Adipose tissue (tissue), 3 donors: Measurements from ENCODE around the gene ADCK2. TPM values are rescaled to one million over a fixed set of nuclear protein-coding genes. Genes with fewer than 3 reads are reported as not detected.
"Not testable (repeated sequence)": the region's sequence is repeated elsewhere in the genome, so short reads cannot be mapped to it uniquely, and the experiment has no call there.

ENCODE experiments used
- H3K27ac ChIP-seq: one replicate; pipeline ENCODE4 v1.5.1; 2013; ENCODE audit warnings: low read depth, low read length
- WGBS, 3 donors: extraction: QIAGEN DNeasy Blood & Tissue Kit; methylation state at CpG; one replicate each; pipeline ENCODE4 v1.1.7; 2013; 5-methylcytosine and 5-hydroxymethylcytosine counted together
- polyA plus RNA-seq, 3 donors: library from polyadenylated mRNA; stranded (reverse); fragments of 200-250 nt; gene quantifications; one replicate each; pipeline ENCODE4 v1.2.3, GENCODE V29; 2013
- donor health status: healthy with polysubstance abuse.
- donor health status: Bipolar disorder and iron deficiency.
- donor health status: healthy.

ADCK2 gene
- polyA plus RNA-seq, 3 donors = 13.3 to 15.5 (median 13.5) TPM

DNA sequence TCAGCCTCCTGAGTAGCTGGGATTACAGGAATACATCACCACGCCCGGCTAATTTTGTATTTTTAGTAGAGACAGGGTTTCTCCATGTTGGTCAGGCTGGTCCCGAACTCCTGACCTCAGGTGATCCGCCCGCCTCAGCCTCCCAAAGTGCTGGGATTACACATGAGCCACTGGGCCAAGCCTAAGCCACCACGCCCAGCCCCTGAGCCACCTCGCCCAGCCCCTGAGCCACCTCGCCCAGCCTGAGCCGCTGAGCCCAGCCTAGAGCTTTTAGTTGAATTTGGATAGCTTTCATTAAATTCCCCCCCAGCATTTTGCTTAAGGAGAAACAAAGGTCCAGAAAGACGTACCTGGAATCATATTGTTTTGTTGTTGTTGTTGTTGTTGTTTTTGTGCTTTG, 2.9 kb upstream of the ADCK2 start:
- 90 to 91% (median 90%) methylated on average over 10 of the region's 10 CpGs for WGBS, 3 donors
- H3K27ac ChIP-seq = not testable (repeated sequence)

DNA sequence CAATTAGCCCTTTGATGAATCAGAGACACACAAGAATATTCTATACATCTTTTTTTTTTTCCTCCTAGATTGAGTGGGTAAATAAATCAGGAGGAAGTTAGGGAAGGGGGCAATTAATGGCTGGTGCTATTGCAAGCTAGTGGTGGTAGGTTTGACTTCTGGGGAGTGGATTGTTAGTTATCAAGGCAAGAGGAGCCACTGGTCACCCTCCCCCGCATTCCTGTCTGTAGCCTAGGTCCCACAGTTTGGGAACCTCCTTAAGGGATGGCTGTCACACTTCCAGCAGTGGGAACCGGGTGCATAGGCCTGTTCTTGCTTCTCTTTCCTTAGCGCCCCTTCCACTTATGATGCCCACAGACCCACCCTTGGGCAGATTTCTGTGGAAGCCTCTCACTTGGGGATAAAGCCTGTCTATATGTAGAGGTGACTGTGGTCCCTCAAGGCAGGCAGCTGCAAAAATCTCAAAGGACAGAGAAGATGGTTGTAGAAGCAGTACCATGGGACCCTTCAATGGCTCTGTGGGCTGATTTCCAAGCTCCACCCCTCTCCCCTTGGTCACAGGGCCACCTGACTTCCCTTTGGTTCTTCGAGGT, 2.3 kb upstream of the ADCK2 start:
- no peak overlapping the region for H3K27ac ChIP-seq
- WGBS, 3 donors = 53 to 73% (median 66%) methylated on average over 4 of the region's 4 CpGs

DNA sequence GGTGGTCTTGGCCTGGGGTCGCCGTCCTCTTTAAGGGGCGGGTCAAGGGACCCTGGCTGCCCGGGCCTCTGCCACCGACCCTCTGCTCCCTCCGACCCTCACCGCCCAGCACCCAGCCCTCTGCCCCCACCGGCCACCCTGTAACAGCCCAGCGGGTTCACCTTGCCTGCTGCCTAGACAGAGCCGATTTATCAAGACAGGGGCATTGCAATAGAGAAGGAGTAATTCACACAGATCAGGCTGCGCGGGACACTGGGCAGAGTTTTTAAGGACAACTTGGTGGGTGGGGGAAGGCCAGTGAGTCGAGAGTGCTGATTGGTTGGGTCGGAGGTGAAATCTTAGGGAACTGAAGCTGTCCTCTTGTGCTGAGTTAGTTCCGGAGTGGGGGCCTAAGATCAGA, 779 bp upstream of the ADCK2 start:
- no peak overlapping the region for H3K27ac ChIP-seq
- WGBS, 3 donors = 76 to 81% (median 79%) methylated on average over 15 of the region's 15 CpGs

DNA sequence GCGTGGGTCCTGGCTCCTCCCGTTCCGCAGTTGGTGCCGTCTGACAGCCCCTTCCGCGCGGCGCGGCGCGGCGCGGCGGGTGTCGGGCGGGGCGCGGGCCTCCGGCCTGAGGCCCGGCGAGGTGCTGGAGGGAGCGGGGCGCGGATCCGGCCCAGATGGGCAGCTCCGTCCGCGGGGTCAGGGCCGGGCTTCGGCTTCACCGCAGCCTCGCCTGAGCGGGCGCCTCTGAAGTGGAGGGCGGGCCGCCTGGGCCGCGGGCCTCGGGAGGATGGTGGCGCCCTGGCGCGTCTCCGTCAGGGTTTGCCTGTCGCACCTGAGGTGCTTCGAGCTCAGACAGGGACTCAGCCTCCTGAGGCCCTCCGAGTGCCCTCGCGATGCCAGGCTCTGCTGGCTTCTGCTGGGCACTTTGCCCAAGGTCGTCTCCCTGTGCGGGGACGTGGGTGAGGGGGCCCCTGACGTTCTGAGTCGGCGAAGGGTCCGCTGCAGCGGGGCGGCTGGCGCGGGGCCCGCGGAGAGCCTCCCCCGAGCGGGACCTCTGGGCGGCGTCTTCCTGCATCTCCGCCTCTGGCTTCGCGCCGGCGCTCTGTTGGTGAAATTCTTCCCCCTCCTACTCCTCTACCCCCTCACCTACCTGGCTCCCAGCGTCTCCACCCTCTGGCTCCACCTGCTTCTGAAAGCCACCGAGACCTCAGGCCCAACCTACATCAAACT, 473 bp downstream of the ADCK2 start:
- H3K27ac ChIP-seq = no peak overlapping the region
- 0 to 1% (median 1%) methylated on average over 56 to 72 of the region's 72 CpGs for WGBS, 3 donors

DNA sequence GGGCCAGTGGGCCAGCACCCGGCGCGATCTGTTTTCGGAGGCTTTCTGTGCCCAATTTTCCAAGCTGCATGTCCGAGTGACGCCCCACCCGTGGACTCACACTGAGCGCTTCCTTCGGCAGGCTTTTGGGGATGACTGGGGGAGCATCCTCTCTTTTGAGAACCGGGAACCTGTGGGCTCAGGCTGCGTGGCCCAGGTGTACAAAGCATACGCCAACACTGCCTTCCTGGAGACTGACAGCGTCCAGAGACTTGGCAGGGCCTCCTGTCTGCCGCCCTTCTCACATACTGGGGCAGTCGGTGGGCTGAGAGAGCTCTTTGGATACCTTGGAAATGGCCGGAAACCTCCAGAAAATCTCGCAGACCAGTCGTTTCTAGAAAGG, 1.0 kb downstream of the ADCK2 start:
- WGBS, 3 donors = 21 to 30% (median 28%) methylated on average over 18 of the region's 18 CpGs
- no peak overlapping the region for H3K27ac ChIP-seq

DNA sequence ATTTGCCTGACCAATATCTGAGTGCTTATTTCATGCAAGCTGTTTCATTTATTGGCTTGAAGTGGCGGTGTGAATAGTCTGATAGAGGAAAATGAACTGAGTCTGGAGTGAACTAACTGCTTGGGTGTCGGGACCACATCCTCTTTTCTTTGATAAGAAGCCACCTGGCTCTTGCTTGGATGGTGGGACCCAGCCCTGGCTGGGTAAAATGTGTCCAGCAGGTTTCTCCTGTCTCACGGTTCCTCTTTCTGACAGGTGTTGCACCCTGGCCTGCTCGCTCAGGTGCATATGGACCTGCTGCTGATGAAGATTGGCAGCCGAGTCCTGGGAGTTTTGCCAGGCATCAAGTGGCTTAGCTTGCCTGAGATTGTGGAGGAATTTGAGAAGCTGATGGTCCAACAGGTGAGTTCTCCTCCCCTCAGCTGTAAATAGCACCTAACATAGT, 1.6 kb downstream of the ADCK2 start:
- H3K27ac ChIP-seq = no peak overlapping the region

DNA sequence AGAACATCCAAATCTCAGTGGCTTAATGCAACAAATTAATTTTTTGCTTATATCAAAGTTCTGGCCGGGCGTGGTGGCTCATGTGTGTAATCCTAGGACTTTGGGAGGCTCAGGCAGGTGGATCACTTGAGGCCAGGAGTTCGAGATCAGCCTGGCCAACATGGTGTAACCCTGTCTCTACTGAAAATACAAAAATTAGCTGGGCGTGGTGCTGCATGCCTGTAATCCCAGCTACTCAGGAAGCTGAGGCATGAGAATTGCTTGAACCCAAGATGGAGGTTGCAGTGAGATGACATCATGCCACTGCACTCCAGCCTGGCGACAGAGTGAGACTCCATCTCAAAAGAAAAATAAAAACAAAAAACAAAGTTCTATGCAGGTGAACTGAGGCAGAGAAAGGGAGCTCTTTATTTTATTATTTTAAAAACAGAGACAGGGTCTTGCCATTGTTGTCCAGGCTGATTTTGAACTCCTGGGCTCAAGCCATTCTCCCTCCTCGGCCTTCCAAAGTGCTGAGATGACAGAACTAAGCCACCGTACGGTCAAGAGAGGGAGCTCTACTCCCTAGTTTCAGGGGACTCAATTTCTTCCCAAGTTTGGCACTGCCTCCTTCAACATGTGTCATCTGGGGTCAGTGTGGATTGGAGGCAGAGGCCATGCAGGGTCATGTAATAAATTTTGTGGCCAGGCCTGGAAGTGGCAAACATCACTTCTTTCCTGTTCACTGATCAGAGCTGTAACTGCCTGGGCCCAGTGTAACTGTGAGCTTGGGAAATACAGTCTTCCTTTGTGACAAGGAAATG, 2.4 kb downstream of the ADCK2 start:
- H3K27ac ChIP-seq = no peak overlapping the region
- WGBS, 3 donors = 56 to 72% (median 58%) methylated on average over 8 of the region's 8 CpGs

More for the DNA sequence above, 1.6 kb downstream of the ADCK2 start:
- 42 to 78% (median 76%) methylated on average over 5 of the region's 5 CpGs for WGBS, 3 donors

DNA sequence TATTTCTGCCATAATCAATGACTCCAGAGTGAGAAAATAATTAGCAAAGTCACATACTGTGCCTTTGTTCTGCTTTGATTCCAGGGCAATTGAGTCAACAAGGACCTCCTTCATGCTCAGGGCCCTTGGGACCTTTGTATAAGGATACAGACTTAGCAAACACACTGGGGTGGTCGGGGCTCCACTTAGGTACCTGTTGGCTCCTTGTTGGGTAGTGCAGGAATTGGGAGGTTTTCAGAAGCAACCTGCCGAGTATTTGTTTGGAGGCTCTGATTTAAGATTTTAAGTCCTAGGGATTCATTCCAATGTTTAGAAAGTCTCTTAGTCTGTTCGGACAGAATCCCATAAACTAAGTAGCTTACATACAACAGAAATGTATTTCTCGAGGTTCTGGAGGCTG, 3.0 kb downstream of the ADCK2 start:
- H3K27ac ChIP-seq = no peak overlapping the region

DNA sequence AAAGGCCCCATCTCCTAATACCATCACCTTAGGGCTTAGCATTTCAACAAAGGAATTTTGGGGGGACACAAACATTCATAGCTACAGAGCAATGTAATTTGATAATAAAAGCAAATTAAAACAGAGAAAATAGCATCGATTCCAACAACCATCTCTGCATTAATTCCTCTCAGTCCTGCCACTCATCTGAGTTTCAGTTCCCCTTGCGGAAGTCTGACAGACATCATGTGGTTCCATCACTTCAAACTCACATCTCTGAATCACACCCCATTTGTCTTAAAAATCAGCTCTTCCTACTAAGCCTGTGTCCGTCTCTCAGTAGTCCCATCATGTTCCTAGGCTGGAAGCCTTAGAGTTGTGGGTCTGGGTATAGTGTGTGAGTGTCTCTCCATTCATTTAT, 3.6 kb downstream of the ADCK2 start:
- H3K27ac ChIP-seq = no peak overlapping the region
- 74 to 94% (median 77%) methylated on average over 3 of the region's 3 CpGs for WGBS, 3 donors

More for the DNA sequence above, 3.0 kb downstream of the ADCK2 start:
- WGBS, 3 donors = 85 to 93% (median 88%) methylated on average over 4 of the region's 4 CpGs

DNA sequence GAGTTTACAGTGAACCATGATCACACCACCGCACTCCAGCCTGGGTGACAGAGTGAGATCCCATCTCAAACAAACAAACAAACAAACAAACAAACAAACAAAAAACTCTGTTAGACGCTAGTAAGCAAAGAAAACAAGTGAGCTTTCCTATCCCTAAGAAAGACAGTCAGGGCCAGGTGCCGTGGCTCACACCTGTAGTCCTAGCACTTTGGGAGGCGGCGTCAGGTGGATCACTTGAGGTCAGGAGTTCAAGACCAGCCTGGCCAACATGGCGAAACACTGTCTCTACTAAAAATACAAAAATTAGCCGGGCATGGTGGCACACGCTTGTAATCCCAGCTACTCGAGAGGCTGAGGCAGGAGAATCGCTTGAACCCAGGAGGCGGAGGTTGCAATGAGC, 4.2 kb downstream of the ADCK2 start:
- not testable (repeated sequence) for H3K27ac ChIP-seq
- 93 to 97% (median 95%) methylated on average over 11 of the region's 11 CpGs for WGBS, 3 donors

DNA sequence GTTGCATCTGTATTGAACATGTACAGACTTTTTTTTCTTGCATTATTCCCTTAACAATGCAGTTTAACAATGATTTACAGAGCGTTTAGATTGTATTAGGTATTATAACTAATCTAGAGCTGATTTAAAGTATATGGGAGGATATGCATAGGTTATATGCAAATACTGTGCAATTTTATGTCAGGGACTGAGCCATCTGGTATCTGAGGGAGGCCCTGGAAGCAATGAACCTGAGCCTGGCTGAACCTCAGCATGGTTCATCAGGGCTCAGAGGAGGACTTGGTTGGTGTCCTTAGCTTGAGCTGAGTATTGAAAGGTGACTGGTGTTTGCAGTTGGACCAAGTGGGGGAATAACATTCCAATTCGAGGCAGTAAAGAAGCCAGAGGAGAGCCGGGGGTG, 4.8 kb downstream of the ADCK2 start:
- no peak overlapping the region for H3K27ac ChIP-seq
- WGBS, 3 donors = 89 to 95% (median 92%) methylated on average over 3 of the region's 3 CpGs

DNA sequence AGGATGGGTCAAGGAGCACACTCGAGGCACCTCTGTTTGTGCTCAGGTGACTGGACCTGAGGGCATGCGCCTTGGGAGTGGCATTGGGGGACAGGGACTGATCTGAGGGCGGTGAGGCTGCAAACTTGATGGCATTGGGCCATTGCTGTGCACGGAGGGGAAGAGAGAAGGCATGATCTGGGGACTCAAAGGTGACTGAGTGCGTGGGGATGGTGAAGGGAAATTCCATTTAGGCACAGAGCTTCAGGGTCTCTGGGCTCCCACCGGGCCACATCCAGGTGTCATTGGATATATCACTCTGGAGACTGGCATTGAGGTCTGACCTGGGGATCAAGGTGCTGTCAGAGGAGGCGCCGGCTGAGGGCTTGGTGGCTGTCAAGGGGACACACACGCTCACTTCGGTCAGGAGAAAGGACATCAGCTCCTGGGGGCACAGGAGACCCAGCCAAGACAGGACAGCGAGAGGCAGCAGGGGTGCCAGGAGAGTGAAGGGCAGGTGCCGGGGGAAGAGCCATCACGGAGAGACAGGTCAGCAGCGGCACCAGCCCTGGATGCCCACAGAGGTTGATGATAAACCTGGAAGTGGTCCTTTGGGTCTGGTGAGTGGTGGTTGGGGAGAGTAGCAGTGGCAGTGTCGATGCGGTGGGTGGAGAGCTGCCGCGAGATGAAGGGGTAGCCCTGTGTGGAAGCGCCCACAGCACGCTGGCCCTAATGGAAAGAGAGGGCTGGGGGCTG, 5.5 kb downstream of the ADCK2 start:
- 96% methylated on average over 20 of the region's 20 CpGs for WGBS, 3 donors
- no peak overlapping the region for H3K27ac ChIP-seq

DNA sequence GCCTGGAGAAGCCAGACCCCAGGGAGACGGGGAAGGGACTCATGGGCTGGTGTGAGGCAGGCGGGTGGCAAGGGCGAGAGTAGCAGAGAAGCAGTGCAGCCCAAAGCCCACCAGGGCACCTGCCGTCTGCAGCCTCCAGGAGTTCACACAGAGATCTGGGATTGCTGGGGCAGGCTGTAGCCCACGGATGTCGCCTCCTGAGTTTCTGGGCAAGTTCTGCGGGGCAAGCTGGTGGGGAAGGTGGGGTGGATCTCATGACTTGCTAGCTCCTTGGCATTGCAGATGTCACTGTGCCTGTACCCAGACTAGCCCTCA, 6.0 kb downstream of the ADCK2 start:
- 95 to 96% (median 96%) methylated on average over 7 of the region's 7 CpGs for WGBS, 3 donors
- no peak overlapping the region for H3K27ac ChIP-seq

DNA sequence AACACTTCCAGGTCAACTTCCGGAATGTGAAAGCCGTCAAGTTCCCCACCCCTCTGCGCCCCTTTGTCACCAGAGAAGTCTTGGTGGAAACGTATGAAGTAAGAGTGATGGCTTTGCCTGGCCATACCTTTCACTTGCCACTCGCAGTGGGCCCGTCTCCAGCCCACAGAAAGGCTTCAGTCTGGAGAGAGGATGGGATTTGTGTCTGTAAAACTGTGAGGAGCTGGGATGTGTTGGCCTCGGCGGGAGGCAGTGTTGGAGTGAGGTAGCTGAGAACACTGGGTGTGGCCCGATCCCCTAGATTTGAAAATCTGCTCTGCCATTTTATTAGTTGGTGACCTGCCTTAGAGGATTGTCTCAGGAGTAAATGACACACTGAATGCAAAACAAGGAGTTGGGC, 6.4 kb downstream of the ADCK2 start:
- 93 to 96% (median 95%) methylated on average over 9 of the region's 9 CpGs for WGBS, 3 donors

DNA sequence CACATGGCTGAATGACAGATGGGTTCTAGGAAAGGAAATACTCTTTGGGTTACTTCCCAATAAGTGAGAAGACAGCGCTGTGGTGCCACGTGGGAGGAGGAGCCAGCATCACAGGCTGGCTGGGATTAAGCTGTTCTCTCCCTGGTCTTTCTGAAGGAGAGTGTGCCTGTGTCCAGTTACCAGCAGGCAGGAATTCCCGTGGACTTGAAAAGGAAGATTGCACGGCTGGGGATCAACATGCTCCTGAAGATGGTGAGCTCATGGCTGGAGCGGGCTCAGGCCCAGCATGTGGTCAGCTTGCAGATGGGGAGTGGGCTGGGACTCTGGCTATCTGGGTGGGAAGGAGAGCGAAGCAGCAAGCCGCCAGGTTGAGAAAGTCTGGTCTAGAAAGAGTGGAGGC, 8.1 kb downstream of the ADCK2 start:
- H3K27ac ChIP-seq = no peak overlapping the region
- 91 to 92% (median 91%) methylated on average over 7 of the region's 7 CpGs for WGBS, 3 donors

More for the DNA sequence above, 6.4 kb downstream of the ADCK2 start:
- H3K27ac ChIP-seq = no peak overlapping the region

DNA sequence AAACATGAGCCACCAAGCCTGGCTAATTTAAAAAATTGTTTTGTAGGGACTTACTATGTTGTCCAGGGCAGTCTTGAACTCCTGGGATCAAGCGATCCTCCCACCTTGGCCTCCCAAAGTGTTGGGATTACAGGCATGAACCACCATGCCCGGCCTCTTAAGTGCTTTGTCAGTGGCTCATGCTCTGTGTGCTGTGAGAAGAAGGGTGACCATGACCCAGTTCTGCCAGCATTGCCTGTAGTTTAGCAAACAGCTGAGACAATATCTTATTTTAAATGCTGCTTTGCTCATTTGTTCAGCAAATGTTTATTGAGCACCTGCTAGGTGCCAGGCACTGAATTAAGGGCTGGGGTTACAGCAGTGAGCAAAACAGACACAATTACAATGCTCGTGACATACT, 9.0 kb downstream of the ADCK2 start:
- 92 to 99% (median 97%) methylated on average over 3 of the region's 3 CpGs for WGBS, 3 donors

DNA sequence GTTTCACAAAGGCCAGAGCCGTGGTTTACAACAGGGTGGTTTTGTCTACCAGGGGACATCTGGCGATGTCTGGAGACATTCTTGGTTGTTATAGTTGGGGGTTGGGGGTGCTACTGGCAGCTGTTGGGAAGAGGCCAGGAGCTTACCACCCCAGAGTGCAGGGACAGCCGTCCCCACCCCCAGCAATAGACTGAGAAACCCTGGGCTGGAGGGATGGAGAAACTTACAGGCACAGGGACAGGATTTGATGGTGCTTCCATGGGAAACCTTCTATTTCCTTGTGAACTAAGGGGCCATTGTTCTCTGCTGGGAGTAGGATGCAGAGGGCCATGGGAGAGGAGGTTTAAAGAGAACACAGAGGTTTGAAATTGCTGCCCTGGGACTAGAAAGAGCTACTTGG, 10.9 kb downstream of the ADCK2 start:
- H3K27ac ChIP-seq = no peak overlapping the region
- 82 to 92% (median 89%) methylated on average over 3 of the region's 3 CpGs for WGBS, 3 donors

More for the DNA sequence above, 9.0 kb downstream of the ADCK2 start:
- no peak overlapping the region for H3K27ac ChIP-seq

DNA sequence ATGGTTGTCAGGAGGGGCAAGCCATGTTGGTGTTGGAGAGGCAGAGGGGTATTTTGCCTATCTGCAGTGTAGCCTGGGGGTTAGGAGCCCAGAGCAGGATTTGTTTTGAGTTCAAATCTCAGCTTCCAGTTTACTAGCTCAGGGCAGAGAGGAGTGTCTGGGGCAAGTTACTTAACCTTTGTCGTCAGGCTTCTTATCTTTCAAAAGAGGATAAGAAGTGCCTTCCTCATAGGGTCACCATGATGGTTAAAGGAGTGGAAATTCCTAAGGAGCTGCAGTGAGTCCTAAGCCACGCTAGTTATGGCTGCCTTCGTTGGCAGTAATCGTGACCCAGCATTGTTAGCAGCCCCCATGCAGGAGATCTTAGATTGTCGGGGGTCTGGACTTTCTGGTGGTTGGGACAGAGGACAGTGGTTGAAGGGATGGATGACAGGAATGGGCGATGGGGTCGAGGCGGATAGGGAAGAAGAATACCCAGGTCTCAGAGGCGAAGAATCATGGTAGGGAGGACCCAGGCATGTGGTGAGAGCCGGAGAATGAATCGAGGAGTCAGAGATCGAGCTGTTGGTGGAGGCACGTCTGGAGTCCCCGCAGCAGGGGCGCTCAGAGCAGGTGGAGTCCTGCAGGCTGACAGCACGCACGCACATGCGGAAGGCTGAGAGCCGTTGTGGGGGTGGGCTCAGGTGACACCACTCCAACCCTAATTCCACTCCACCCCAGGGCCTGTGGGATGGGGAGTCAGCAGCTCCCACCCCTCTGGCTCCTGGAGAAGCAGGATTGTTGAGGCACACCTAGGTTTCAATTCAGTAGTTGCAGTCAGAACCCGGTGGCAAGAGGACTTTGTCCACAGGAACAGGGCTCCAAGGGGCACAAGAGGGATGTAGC, 11.6 kb downstream of the ADCK2 start:
- no peak overlapping the region for H3K27ac ChIP-seq
- WGBS, 3 donors = 91 to 93% (median 91%) methylated on average over 20 of the region's 20 CpGs
